Stimulated activated CD4-positive, alpha-beta T cell treated with anti-CD3 and anti-CD28 coated beads, TNF-alpha, amount 100 ng/mL, for 1 hour (primary cell): ENCODE data around the gene SETDB2.

Experiments used
- DNase-seq, 3 donors: peaks; one replicate each; pipeline ENCODE4 v3.0.0-alpha.2; 2020; ENCODE audit warnings: low read depth in 3 of 3, low spot score in 1 of 3

Gene SETDB2

GRCh38 chr13:49443704-49444523 lies at the start of gene SETDB2, which contains the start of gene CAB39L:
TSS of gene SETDB2 (plus strand) at chr13:49444274. CDS start at chr13:49451894, 7,620 bp downstream.
TSS of gene CAB39L (minus strand) at chr13:49444064. CDS start at chr13:49382910, 61,154 bp downstream.
- DNase-seq: peak; percentile 94 to 98 (median 98)

GRCh38 chr13:49395451-49395865 lies 48.6 kb upstream of the SETDB2 start:
- DNase-seq: no peak

GRCh38 chr13:49395878-49396380 lies 48.1 kb upstream of the SETDB2 start:
- no peak for DNase-seq

- DNase-seq: no peak
These were observed 44.1 kb upstream of the SETDB2 start for GRCh38 chr13:49399801-49400472.

GRCh38 chr13:49400755-49401659 lies 43.1 kb upstream of the SETDB2 start:
- DNase-seq: no peak

GRCh38 chr13:49403996-49404702 lies 39.9 kb upstream of the SETDB2 start:
- no peak for DNase-seq

- no peak for DNase-seq
These were observed 39.4 kb upstream of the SETDB2 start for GRCh38 chr13:49404703-49405020.

GRCh38 chr13:49407068-49407467 lies 37.0 kb upstream of the SETDB2 start:
- no peak for DNase-seq

- DNase-seq: no peak
These were observed 36.1 kb upstream of the SETDB2 start for GRCh38 chr13:49407936-49408335.

- no peak for DNase-seq
These were observed 35.1 kb upstream of the SETDB2 start for GRCh38 chr13:49409008-49409407.

GRCh38 chr13:49410006-49410405 lies 34.1 kb upstream of the SETDB2 start:
- no peak for DNase-seq

GRCh38 chr13:49410477-49410876 lies 33.6 kb upstream of the SETDB2 start:
- DNase-seq: no peak

- no peak for DNase-seq
These were observed 32.7 kb upstream of the SETDB2 start for GRCh38 chr13:49411353-49411752.

- DNase-seq: no peak
These were observed 31.3 kb upstream of the SETDB2 start for GRCh38 chr13:49412749-49413148.

- no peak for DNase-seq
These were observed 26.9 kb upstream of the SETDB2 start for GRCh38 chr13:49417161-49417560.

GRCh38 chr13:49418206-49418605 lies 25.9 kb upstream of the SETDB2 start:
- DNase-seq: no peak

- DNase-seq: no peak
These were observed 24.8 kb upstream of the SETDB2 start for GRCh38 chr13:49419276-49419675.

GRCh38 chr13:49421391-49421790 lies 22.7 kb upstream of the SETDB2 start:
- DNase-seq: no peak

GRCh38 chr13:49424011-49424560 lies 20.0 kb upstream of the SETDB2 start:
- no peak for DNase-seq

- DNase-seq: no peak
These were observed 15.9 kb upstream of the SETDB2 start for GRCh38 chr13:49428041-49428763.
